PC-9 (cell line): Measurements from ENCODE around the gene AHDC1.

Experiments
- EZH2 ChIP-seq: fragments of 200-600 bp; sonication (generic); IDR thresholded peaks from 2 replicates; pipeline ENCODE4 v1.8.0; 2017; ENCODE audit warnings: antibody characterized with exemption, low read depth
- TF ChIP-seq, protein P1 (sequence below): fragments of 200-600 bp; sonication (generic); conservative IDR thresholded peaks from 2 replicates; pipeline ENCODE4 v1.6.1; 2017; ENCODE audit warnings: mixed run types, antibody characterized with exemption, mild to moderate bottlenecking, moderate library complexity

DNA sequence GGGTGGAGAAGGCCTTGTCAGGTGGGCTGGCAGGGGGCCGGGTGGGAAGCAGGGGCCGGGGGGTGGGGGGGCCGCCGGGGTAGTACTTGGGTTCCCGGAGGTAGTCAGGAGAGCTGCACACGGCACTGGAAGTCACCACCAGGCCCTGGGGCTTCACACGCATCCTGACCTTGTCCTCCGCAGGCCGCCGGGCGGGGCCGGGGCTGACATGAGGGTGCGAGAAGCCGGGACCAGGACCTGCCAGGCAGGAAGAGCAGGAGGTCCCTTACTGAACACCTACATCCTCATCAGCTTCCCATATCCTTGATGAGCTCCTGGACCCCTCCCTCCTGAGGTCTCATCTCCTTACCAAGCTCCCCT lies 52.0 kb downstream of the AHDC1 start:
- TF ChIP-seq, protein P1, sequence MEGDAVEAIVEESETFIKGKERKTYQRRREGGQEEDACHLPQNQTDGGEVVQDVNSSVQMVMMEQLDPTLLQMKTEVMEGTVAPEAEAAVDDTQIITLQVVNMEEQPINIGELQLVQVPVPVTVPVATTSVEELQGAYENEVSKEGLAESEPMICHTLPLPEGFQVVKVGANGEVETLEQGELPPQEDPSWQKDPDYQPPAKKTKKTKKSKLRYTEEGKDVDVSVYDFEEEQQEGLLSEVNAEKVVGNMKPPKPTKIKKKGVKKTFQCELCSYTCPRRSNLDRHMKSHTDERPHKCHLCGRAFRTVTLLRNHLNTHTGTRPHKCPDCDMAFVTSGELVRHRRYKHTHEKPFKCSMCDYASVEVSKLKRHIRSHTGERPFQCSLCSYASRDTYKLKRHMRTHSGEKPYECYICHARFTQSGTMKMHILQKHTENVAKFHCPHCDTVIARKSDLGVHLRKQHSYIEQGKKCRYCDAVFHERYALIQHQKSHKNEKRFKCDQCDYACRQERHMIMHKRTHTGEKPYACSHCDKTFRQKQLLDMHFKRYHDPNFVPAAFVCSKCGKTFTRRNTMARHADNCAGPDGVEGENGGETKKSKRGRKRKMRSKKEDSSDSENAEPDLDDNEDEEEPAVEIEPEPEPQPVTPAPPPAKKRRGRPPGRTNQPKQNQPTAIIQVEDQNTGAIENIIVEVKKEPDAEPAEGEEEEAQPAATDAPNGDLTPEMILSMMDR = no peak
- TF ChIP-seq EZH2 = no peak
